Muscle layer of colon (tissue), 2 donors: Measurements from ENCODE around the gene EPHA6.
"Not testable (repeated sequence)": the region's sequence is repeated elsewhere in the genome, so short reads cannot be mapped to it uniquely, and the experiment has no call there.

Source experiments
- H3K27ac ChIP-seq: one replicate; pipeline ENCODE4 v1.7.0; 2013; ENCODE audit warnings: low read depth, mild to moderate bottlenecking, low read length, moderate library complexity
- H3K27me3 ChIP-seq, 2 donors: one replicate each; pipeline ENCODE4 v1.7.0; 2013; ENCODE audit warnings: low read length in 2 of 2, mild to moderate bottlenecking in 2 of 2; ENCODE audit not compliant: insufficient read depth in 2 of 2, control insufficient read depth in 1 of 2
- H3K36me3 ChIP-seq: one replicate; pipeline ENCODE4 v1.7.0; 2013; ENCODE audit warnings: mild to moderate bottlenecking, low read length; ENCODE audit not compliant: insufficient read depth
- H3K4me1 ChIP-seq: one replicate; pipeline ENCODE4 v1.7.0; 2013; ENCODE audit warnings: mild to moderate bottlenecking, low read length; ENCODE audit not compliant: insufficient read depth
- H3K4me3 ChIP-seq, 2 donors: one replicate each; pipeline ENCODE4 v1.7.0; 2013; ENCODE audit warnings: low read length in 2 of 2, low read depth in 1 of 2, mild to moderate bottlenecking in 1 of 2, moderate library complexity in 1 of 2
- H3K9ac ChIP-seq: one replicate; pipeline ENCODE4 v1.7.0; 2013; ENCODE audit warnings: low read length
- H3K9me3 ChIP-seq: one replicate; pipeline ENCODE4 v1.7.0; 2013; ENCODE audit warnings: mild to moderate bottlenecking, low read length
- donor health status: abdominal sarcoma.
- donor health status: Adenocarcinoma of cecum.

Gene EPHA6

GRCh38 chr3:97547573-97547972 is 733.2 kb downstream of the EPHA6 start:
- H3K9me3 ChIP-seq, H3K9ac ChIP-seq, H3K27me3 ChIP-seq, H3K4me1 ChIP-seq, H3K4me3 ChIP-seq, H3K27ac ChIP-seq, H3K36me3 ChIP-seq: not testable (repeated sequence)

GRCh38 chr3:97550408-97550807 is 736.0 kb downstream of the EPHA6 start:
- no peak overlapping the region for H3K4me3 ChIP-seq

GRCh38 chr3:97552186-97552585 is 737.8 kb downstream of the EPHA6 start:
- Histone ChIP-seq H3K9ac (no peak overlapping the region), H3K9me3 (no peaks in the 10 kb centered on the region), H3K36me3 (no peaks in the 10 kb centered on the region), H3K27me3 (no peaks in the 10 kb centered on the region), H3K27ac (no peak overlapping the region), H3K4me1 (no peaks in the 10 kb centered on the region), H3K4me3 (no peak overlapping the region)

More at GRCh38 chr3:97550408-97550807, 736.0 kb downstream of the EPHA6 start:
- no peak overlapping the region for H3K27ac ChIP-seq
- H3K4me1 ChIP-seq = no peaks in the 10 kb centered on the region
- H3K36me3 ChIP-seq = no peaks in the 10 kb centered on the region
- H3K9me3 ChIP-seq = no peaks in the 10 kb centered on the region
- H3K27me3 ChIP-seq = no peaks in the 10 kb centered on the region
- H3K9ac ChIP-seq = no peak overlapping the region

GRCh38 chr3:97575742-97576141 is 761.3 kb downstream of the EPHA6 start:
- Histone ChIP-seq H3K27ac (no peak overlapping the region), H3K27me3 (no peaks in the 10 kb centered on the region), H3K9me3 (no peaks in the 10 kb centered on the region), H3K4me1 (peaks cover 10% of the 10 kb centered on the region), H3K36me3 (no peaks in the 10 kb centered on the region), H3K4me3 (no peak overlapping the region), H3K9ac (no peak overlapping the region)

- no peak overlapping the region for H3K4me3 ChIP-seq
- no peaks in the 10 kb centered on the region for H3K27me3 ChIP-seq
- H3K9me3 ChIP-seq = no peaks in the 10 kb centered on the region
- H3K9ac ChIP-seq = no peak overlapping the region
- H3K4me1 ChIP-seq = peaks cover 10% of the 10 kb centered on the region
- no peaks in the 10 kb centered on the region for H3K36me3 ChIP-seq
- no peak overlapping the region for H3K27ac ChIP-seq
Observed at GRCh38 chr3:97576221-97576620, 761.8 kb downstream of the EPHA6 start.

GRCh38 chr3:97579365-97579764 is 765.0 kb downstream of the EPHA6 start:
- Histone ChIP-seq H3K4me3 (no peak overlapping the region), H3K4me1 (peaks cover 10% of the 10 kb centered on the region), H3K27ac (no peak overlapping the region), H3K36me3 (no peaks in the 10 kb centered on the region), H3K9ac (no peak overlapping the region), H3K9me3 (no peaks in the 10 kb centered on the region), H3K27me3 (no peaks in the 10 kb centered on the region)

GRCh38 chr3:97610626-97611025 is 796.2 kb downstream of the EPHA6 start:
- Histone ChIP-seq H3K27me3 (no peaks in the 10 kb centered on the region), H3K4me3 (no peak overlapping the region), H3K4me1 (no peaks in the 10 kb centered on the region), H3K36me3 (no peaks in the 10 kb centered on the region), H3K27ac (no peak overlapping the region), H3K9ac (no peak overlapping the region), H3K9me3 (no peaks in the 10 kb centered on the region)

GRCh38 chr3:97612632-97613031 is 798.2 kb downstream of the EPHA6 start:
- Histone ChIP-seq H3K36me3 (no peaks in the 10 kb centered on the region), H3K27ac (no peak overlapping the region), H3K4me1 (no peaks in the 10 kb centered on the region), H3K4me3 (no peak overlapping the region), H3K9ac (no peak overlapping the region), H3K9me3 (no peaks in the 10 kb centered on the region), H3K27me3 (no peaks in the 10 kb centered on the region)

GRCh38 chr3:97613139-97613538 is 798.7 kb downstream of the EPHA6 start:
- no peaks in the 10 kb centered on the region for H3K27me3 ChIP-seq
- no peaks in the 10 kb centered on the region for H3K36me3 ChIP-seq
- H3K4me3 ChIP-seq = no peak overlapping the region
- H3K27ac ChIP-seq = no peak overlapping the region
- H3K4me1 ChIP-seq = no peaks in the 10 kb centered on the region
- H3K9ac ChIP-seq = no peak overlapping the region
- no peaks in the 10 kb centered on the region for H3K9me3 ChIP-seq

- not testable (repeated sequence) for H3K4me1 ChIP-seq, H3K27ac ChIP-seq, H3K9me3 ChIP-seq, H3K9ac ChIP-seq, H3K27me3 ChIP-seq, H3K4me3 ChIP-seq, H3K36me3 ChIP-seq
Observed at GRCh38 chr3:97620514-97620913, 806.1 kb downstream of the EPHA6 start.

- Histone ChIP-seq H3K4me1 (no peaks in the 10 kb centered on the region), H3K4me3 (no peak overlapping the region), H3K9ac (no peak overlapping the region), H3K27me3 (no peaks in the 10 kb centered on the region), H3K36me3 (no peaks in the 10 kb centered on the region), H3K27ac (no peak overlapping the region), H3K9me3 (no peaks in the 10 kb centered on the region)
Observed at GRCh38 chr3:97636465-97636864, 822.1 kb downstream of the EPHA6 start.

- Histone ChIP-seq H3K9ac (no peak overlapping the region), H3K9me3 (no peaks in the 10 kb centered on the region), H3K27me3 (no peaks in the 10 kb centered on the region), H3K36me3 (no peaks in the 10 kb centered on the region), H3K4me3 (no peak overlapping the region), H3K4me1 (no peaks in the 10 kb centered on the region), H3K27ac (no peak overlapping the region)
Observed at GRCh38 chr3:97646932-97647331, 832.5 kb downstream of the EPHA6 start.
